ENCODE results near the gene NT5C3A. TPM values are rescaled to one million over a fixed set of nuclear protein-coding genes. Genes with fewer than 3 reads are reported as not detected.
"Not testable (repeated sequence)": the region's sequence is repeated elsewhere in the genome, so short reads cannot be mapped to it uniquely, and the experiment has no call there.

Gene NT5C3A
- total RNA-seq, 2 donors from 2014 or later: 20.4 to 26.5 TPM

DNA sequence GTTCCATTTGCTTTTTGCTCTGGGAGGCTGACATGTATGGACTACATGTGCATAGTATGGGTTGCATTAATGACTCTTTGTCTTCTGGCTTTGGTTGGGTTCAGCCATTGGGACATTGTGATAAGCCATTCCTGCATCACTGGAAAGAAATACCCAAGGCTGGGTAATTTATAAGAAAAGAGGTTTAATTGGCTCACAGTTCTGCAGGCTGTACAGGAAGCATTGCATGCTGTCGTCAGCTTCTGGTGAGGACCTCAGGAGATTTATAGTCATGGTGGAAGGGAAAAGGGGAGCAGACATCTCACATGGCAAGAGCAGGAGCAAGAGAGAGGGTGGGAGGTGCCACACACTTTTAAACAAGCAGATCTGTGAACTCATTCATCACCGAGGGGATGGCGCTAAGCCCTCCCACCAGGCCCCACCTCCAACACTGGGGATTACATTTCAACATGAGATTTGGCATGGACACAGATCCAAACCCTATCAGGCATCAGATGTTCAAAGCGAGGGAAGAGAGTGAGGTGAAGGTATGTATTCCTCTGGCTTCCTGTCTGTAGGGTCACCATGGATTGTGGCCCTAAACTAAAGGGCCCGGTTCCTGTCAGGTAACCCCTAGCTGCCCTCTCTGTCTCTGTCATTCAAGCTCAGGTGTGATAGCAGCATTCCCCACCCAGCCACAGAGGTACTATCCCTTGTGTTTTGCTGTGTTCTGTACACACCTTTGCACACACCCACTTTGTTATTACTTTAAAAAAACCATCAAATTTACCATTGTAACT, 95.9 kb downstream of the NT5C3A start:
- H3K36me3 ChIP-seq (replicated peaks in 1 of 2; ENCODE audit: insufficient read depth in 1 of 2, low read depth in 2 of 2); H3K4me3 ChIP-seq; H3K27me3 ChIP-seq; H3K27ac ChIP-seq; H3K9me3 ChIP-seq; ATAC-seq; DNase-seq; intact Hi-C loops (cut with DNase I): not testable (repeated sequence)
- WGBS, 2 donors: 73 to 74% methylated on average over 4 to 5 of the region's 5 CpGs
- H3K4me1 ChIP-seq: peaks cover 15% of the 10 kb centered on the region

DNA sequence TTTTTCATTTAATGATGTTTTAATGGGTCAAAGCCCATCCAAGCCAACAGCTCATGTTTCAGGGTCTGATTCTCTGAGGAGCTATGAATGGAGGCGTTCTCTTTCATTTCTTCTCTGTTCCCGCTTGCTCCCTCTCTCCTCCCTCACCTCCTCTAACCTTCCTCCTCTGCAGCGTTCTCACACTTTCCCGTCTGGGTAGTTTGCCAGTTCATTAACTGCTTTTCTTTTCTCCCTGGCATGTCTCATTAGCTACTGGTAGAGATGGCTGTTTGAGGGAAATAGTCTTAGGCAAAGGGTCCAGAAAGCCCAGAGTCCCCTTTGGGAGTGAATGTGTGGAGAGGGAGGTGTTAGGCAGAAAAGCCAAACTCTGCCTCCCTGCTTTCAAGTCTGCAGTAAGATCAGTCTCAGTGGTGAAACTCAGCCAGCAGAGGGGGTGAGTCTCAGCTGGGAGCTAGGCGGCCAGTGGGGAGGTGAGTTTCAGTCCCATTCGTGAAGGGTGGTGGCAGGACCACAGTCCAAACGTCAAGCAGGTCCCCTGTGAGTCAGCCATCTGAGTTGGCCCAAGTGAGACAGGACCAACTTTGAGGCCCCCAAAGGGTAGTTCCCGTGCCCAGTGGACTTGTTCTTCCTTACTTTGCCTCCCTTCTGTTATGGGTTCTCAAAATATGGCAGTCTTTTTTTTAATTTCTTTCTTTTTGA, 98.0 kb downstream of the NT5C3A start:
- H3K4me3 ChIP-seq; H3K36me3 ChIP-seq (replicated peaks in 1 of 2; ENCODE audit: insufficient read depth in 1 of 2, low read depth in 2 of 2); intact Hi-C loops (cut with DNase I); H3K27me3 ChIP-seq; H3K9me3 ChIP-seq: not testable (repeated sequence)
- TF ChIP-seq, protein P1, sequence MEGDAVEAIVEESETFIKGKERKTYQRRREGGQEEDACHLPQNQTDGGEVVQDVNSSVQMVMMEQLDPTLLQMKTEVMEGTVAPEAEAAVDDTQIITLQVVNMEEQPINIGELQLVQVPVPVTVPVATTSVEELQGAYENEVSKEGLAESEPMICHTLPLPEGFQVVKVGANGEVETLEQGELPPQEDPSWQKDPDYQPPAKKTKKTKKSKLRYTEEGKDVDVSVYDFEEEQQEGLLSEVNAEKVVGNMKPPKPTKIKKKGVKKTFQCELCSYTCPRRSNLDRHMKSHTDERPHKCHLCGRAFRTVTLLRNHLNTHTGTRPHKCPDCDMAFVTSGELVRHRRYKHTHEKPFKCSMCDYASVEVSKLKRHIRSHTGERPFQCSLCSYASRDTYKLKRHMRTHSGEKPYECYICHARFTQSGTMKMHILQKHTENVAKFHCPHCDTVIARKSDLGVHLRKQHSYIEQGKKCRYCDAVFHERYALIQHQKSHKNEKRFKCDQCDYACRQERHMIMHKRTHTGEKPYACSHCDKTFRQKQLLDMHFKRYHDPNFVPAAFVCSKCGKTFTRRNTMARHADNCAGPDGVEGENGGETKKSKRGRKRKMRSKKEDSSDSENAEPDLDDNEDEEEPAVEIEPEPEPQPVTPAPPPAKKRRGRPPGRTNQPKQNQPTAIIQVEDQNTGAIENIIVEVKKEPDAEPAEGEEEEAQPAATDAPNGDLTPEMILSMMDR (IDR thresholded peaks at IDR 0.05): peak in 6 of 7 experiments; percentile 26 to 47 (median 38)
- peaks cover 10% of the 10 kb centered on the region for H3K4me1 ChIP-seq
- H3K27ac ChIP-seq: peak overlapping the region in 1 of 4 donors; percentile 18
- peak; percentile 94 for ATAC-seq
- 13 to 16% methylated on average over 6 to 8 of the region's 8 CpGs for whole genome bisulfite sequencing, 2 donors
- DNase-seq: peak in 2 of 4 donors; percentile 22 to 47

Small RNA genes within 50 kb of the gene (small RNA-seq; reads per million reads assigned to genes)
- not detected for gene RN7SL505P
- gene RNU6-388P: not detected
- not detected for gene RPS29P14

Other genes starting within 250 kb of the NT5C3A start
- gene KBTBD2, start 171.0 kb downstream of the NT5C3A start, total RNA-seq: 10 to 100 TPM; 13.5 to 14.8 TPM
- 100 to 1,000 TPM in 1 of 2 donors, 10 to 100 TPM in 1; 70.8 to 253 TPM for gene FKBP9, start 105.3 kb downstream of the NT5C3A start, total RNA-seq
- 1 to 10 TPM; 5.2 to 9.6 TPM for gene RP9, start 46.6 kb upstream of the NT5C3A start, total RNA-seq
- 10 to 100 TPM; 14.2 to 23.6 TPM for gene BBS9, start 66.8 kb upstream of the NT5C3A start, total RNA-seq

Measured in body of pancreas (tissue), 4 donors.